Measurements from ENCODE around the gene OTULINL.

Gene OTULINL

DNA sequence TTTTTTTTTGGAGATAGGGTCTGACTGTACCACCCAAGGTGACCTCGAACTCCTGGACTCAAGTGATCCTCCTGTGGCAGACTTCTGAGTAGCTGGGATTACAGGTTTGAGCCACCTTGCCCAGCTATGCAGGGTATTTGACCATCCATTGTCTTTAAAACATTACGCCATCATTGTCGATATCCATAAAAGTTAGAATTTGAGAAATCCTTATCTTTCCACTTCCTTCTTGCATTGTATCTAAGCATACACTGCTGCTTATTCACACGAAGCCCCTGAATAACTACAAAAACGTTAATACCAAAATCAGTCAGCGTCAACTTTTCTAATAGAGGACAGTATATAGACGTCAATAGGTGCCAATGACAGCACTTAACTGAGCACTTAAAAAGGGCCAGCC is 5.4 kb upstream of the OTULINL start:
- DNase-seq = no peak

DNA sequence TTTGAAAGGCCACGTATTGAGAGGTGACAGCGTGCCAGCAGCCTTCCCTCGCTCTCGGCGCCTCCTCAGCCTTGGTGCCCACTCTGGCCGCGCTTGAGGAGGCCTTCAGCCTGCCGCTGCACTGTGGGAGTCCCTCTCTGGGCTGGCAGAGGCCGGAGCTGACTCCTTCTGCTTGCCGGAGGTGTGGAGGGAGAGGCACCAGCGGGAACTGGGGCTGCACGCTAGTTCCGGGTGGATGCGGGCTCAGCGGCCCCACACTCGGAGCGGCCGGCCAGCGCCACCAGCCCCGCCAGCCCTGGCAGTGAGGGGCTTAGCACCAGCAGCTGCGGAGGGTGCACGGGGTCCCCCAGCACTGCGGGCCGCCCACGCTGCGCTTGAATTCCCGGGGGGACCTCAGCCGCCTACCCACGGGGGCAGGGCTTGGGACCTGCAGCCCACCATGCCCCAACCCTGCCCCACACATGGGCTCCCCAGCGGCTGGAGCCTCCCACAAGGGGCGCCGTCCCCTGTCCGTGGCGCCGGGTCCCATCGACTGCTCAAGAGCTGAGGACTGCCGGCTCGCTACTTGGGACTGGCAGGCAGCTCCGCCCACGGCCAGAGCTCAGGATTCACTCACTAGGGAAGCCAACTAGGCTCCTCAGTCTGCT is 4.4 kb upstream of the OTULINL start:
- no peak for DNase-seq

DNA sequence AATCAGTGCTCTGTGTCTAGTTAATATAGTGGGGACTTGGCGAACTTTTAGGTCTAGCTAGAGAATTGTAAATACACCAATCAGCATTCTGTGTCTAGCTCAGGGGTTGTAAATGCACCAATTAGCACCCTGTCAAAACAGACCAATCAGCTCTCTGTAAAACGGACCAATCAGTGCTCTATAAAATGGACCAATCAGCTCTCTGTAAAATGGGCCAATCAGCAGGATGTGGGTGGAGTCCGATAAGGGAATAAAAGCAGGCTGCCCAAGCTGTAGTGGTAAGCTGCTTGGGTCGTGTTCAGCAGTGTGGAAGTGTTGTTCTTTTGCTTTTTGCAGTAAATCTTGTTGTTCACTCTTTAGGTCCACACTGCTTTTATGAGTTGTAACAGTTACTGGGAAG is 3.6 kb upstream of the OTULINL start:
- no peak for DNase-seq

DNA sequence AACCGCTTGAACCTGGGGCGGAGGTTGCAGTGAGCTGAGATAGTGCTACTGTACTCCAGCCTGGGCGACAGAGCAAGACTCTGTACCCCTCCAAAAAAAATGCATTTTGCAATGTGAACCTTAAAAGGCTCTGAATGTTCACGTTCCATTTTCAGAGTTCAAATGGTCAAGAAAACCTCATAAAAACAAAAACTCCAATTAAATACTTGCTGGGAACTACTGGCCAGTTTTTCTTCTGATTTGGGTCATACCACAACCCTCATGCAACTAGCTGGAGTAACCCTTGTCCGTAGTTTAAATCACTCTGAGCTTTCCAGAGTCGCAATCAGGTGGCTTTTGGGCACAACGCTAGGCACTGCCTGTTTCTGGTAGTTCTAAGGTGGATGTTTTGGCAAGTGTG is 2.3 kb upstream of the OTULINL start:
- no peak for DNase-seq

DNA sequence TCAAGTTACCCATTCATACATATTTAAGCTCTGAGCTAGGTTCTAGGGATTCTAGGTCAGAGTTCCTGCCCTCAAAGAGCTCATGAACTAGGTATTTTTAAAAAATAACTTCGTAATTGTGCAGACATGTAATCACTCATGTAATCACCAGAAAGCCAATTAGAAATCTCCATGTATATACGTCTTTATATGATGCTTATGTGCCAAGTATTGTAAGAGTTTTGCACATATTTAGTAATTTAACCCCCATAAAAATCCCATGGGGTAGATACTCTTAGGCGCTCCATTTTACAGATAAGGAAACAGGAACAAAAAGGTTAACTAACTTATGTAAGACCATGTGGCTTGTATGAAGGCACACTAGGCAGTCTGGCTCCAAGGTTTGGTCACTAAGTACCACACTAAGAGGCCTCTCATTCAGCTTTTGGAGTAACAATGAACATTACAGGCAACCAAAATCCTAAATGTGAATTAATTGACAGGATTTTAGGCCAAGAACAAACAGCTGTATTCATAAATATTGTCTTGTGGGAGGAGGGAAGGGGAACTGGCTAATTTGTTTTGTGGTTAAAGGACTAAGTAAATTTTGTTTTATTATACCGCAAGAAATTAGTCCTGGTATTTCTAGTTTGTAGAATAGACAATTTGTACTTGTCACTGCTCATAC is 1.7 kb upstream of the OTULINL start:
- no peak for DNase-seq

DNA sequence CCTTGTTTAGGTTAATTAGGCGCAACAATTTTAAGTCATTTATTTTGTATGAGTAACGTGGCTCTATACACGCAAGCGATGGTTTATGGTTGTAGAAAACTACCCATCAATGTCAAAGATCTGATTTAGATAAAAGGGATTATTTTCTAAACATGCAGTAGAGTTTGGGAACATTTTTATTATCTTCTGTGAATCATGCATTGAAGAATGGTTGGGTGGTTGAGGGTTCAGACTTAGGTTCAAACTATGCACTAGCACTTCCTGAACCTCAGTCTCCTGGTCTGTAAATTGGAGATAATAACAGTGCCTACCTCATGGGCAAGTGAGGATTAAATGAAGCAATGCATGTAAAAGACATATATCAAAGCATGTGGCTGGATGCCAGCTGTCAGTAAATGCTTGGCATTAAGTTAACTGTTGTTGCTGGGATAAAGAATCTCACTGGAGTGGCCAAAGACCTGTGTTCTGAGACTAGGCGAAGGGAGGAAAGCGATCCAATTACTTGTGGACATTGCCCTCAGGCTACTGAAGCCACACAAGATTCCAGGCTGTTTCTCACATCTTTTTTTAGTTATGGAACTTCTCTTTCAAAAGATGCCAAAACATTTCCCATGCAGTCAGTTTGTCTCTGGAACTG is 1.1 kb upstream of the OTULINL start:
- DNase-seq = no peak

DNA sequence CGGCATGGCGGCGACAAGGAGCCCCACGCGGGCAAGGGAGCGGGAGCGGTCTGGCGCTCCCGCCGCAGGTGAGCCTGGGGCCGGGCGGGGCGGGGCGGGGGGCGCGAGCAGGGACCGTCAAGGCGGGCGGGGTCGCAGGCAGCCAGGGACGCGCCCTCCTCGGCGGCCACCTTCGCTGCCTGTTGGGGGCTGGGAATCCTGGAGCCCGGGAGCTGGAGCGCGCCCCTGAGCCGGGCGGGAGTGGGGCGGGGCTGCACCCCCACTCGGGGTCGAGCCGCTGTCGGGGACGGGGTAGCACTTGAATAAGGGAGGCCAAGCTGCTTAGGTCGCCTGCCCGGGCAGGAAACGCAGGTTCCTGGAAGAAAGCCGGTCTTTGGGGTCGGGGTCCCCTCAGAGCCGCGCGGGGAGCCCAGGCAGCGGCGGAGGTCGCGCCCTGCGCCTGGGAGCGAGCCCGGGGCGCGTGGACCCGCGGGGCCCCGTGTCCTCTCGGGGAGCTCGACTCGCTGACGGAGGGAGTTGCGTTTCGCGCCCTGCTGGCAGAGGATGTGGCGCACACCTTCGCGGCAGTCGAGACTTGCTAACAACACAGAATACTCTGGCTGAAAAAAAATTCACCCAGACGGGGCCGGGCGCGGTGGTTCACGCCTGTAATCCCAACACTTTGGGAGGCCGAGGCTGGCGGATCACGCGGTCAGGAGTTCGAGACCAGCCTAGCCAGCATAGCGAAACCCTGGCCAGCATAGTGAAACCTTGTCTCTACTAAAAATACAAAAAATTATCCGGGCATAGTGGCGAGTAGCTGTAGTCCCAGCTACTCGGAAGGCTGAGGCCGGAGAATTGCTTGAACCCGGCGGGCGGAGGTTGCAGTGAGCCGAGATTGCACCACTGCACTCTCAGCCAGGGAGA is 552 bp downstream of the OTULINL start:
- DNase-seq = peak in 12 of 58 donors; percentile 6 to 38 (median 26)

DNA sequence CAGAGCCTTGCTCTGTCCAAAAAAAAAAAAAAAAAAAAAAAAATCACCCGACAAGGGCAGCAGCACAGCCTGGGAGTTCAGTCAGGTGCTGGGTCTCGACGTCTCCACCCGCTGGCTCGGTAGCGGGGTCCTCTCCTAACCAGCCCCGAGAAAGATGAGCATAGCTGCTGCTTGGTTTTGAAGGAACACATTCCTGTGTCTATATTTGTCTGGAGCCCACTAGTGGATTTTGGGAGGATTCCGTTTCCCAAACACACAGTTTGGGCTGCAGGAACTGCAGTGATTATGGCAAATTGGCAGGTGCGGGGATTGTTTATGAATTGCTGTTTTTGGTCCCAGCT is 1.2 kb downstream of the OTULINL start:
- peak in 2 of 58 donors; percentile 18 to 51 for DNase-seq

DNA sequence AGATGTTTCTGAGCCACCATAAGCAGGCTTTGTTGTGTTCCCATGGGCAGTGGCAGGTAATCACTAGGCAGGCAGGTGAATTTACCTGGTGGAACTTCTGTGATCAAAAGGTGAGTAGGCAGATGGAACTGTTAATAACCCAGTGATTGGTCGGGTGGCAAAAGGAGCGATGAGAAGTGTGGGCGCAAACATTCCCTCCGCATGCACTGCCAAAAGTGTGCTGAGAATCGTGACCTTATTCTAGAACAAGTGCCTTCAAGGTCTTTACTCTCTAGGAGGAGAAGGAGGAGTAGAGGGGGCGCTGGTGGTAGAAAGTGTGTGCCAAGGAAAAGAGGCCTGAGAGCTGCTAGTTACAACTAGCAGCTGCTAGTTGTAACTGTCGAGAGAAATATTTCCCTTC is 3.3 kb downstream of the OTULINL start:
- DNase-seq = no peak

DNA sequence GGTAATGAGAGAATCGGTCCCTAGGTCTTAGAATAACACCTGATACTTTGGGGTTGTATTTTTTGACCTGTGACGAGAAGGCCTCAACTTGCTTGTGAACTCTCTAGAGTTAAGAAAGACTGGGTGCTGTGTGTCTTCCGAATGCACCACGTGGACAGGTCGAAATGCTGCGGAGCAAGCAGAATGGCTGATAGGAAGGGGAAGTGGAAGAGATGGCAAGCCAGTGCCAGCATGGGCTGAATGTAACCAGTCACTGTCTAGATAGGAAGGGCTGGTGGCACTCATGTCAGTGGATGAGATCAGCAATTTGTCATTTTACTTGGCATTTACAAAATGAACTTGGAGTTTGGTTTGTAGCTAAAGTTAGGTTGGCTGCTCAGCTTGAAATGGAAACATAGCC is 5.6 kb downstream of the OTULINL start:
- peak in 20 of 58 donors; percentile 3 to 48 (median 20) for DNase-seq

DNA sequence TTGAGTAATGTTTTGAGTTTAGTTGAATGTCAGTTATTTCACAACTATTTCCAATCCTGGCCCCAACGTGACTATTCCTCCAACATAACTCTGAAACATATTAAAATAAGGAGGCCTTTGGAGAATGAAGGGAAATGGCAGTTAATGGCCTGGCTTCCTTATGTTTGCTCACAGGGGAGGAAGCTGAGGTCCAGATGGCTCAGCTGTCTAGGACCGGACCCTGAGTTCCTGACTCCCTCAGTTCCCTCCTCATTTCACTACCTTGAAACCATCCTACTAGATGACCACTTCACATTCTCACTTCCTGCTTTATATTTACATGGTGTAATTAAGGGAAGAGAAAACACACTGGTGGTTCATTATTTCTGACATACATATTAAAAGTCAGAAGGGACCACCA is 6.6 kb downstream of the OTULINL start:
- DNase-seq = no peak

DNA sequence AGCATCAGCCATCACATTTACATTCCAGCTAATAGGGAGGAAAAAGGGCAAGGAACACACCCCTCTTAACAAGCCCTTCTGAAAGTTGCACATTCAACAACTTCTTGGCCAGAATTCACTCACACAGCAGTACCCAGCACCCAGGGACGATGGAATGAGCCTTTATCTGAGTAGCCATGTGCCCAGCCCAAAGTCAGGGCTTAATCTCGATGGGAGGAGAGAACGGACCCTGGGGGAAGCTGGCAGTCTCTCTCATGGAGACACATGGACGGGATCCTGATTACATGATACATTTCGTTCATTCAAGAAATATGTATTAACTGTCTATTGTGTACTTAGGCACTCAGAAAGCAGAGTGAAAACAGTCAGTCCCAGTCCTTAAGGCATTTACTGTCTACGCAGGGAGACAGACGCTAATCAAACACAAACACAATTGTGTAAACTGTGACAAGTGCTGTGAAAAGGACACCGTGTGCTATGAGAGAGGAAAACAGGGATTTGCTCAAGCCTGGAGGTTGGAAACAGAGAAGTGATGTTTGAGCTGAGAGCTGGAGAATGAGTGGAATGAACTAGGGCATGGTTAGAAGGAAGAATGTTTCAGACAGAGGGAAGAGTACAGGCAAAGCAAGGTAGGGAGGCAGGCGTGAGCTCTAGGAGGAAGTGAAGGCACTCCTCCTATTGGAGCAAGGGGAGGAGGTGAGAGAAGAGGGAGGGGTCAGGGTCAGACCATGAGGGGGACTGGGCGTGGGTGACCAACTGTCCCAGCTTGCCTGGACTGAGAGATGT is 7.4 kb downstream of the OTULINL start:
- DNase-seq = no peak

DNA sequence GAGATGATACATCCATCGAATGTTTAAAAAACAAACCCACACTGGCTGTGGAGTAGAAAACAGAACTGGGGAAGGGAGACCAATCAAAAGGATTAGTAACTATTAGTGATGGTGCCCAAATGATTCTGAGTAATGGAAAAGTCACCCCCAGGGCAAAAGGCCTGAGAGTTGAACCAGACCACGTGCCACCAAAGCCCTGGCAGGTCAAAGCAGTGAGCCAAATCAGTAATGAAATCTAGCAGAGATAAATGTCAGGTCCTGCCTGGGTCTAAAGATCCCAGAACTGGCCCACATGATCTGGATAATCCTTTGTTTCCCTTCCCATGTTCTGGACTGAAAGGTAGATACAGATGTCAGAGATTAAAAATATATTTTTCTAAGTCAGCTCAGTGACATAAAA is 9.4 kb downstream of the OTULINL start:
- no peak for DNase-seq

DNA sequence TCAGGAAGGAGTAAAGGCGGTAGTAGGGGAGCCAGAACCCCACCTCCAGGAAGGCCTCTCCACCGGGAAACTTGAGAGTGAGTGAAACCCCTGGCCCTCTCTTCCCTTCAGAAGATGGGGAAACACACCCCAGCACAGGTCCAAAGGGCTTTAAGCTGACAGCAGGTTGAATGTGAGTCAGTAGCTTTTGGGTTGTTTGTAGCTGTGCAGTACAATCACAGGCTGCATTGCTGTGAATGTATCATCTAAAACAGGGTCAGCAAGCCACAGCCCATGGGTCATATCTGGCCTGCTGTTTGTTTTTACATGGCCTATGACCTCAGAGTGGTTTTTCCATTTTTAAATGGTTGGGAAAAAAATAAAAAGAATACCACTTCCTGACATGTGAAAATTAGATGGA is 10.0 kb downstream of the OTULINL start:
- DNase-seq = no peak

DNA sequence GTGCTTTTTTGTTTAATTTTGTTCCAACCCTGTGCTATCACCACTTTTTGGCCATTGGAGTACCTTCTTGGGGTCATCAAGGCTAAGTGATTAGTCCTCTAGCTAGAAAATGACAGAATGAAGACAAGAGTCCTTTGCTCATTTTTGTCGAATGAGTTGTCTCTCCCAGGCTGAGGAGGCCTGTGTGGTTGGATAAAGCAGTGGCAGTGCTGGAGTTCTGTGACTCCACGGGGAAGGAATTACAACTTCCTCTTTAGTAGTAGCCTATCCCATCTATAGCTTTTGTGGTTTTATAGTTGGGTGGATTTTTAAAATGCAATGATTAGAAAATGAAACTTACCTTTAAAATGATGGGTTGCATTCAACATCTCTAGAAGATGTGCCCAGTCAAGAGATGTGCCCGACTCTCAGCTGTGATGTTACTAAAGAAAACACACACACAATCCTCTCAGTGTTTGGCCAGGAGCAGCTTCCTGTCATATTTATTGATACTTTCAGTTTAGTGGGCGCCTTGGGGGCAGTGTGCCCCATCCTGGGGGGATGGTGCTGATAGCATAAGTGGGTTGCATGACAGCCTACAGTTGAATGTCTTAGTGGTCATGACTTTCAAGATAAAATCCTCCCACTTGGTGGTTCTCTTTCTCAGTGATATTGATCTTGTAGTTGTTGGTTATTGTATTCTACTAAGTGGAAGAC is 11.9 kb downstream of the OTULINL start:
- DNase-seq = no peak

DNA sequence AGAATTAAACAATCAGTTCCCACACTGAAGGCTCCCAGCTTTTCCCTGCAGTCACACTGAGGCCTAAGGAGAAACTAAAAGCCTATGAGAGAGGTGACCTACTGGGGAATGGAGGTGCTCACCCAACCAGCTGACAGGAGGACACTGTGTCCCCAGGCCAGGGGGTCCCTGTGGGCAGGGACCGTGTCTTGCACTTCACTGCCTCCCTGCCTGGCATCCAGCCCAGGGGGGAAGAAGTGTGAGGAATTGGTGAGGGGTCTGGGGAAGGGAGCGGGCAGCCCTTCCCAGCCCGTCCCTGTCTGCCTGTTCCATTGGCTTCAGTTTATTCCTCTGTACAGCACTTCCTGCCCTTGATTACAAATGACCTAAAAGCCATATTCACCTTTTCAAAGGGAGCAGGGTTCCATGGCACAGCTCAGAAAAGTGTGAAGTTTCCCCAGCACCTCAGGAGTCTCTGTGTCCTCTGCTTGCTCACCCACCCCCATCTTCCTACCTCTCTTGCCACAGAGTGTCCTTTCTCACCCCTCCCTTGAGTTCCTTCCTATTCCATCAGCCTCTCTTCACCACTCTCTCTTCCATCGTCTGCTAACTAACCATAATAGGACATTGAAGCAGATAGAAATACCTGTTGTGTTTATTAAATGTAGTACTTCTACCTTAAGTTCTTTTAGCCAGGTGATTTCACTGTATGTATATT is 12.9 kb downstream of the OTULINL start:
- no peak for DNase-seq

DNA sequence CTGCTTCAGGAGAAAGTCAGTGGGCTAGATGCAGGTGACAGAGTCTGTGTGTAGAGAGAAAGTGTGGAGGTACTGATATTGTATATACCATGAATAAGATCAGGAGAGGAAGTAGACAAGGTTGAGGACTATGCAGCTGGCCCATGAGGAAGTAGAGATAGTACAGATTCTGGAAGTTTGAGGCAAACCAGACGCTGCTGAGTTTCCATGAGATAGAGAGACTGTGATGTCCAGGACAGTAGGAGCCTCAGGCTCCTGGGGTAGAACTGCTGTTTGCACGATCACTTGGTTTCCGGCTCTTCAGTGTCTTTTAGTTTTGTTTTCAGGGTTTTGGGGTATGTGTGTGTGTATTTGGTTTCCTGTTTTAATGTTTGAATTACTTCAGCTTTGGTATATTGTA is 13.6 kb downstream of the OTULINL start:
- peak in 3 of 58 donors; percentile 6 to 50 (median 32) for DNase-seq

DNA sequence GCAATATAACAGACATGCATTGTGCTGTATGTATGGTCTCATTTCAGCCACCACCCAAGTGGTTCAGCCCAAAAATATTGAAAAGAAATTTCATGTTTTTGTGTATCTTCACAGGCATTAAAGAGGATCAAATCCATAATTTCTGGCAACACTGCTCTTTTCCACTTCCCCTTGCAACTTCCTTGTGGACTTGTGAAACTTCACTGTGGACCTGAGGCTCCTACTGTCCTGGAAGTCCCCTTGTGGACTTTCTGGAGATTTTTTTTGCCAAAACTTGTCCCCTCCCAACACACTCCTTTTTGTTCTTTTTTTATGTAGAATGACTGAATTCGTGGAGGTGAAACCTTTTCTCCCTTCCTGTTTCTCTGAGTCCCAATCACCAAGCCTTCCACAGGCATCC is 14.3 kb downstream of the OTULINL start:
- DNase-seq = no peak

DNA sequence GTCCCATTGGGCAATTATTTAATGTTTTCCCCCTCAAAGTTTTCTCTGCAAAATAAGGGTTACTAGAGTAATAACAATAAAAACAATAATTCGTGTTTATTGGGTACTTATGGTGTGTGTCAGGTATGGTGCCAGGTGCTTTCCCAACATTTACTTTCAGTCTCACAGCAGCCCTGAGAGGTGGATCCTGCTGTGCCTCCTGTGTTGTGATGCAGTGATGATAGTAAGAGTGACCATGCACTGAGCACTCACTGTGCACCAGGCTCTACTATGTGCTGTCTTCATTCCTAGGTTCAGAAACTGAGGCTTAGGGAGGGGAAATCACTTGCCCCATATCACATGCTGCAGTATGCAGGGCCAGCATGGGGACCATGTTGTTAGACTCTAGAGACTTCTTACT is 15.5 kb downstream of the OTULINL start:
- no peak for DNase-seq

DNA sequence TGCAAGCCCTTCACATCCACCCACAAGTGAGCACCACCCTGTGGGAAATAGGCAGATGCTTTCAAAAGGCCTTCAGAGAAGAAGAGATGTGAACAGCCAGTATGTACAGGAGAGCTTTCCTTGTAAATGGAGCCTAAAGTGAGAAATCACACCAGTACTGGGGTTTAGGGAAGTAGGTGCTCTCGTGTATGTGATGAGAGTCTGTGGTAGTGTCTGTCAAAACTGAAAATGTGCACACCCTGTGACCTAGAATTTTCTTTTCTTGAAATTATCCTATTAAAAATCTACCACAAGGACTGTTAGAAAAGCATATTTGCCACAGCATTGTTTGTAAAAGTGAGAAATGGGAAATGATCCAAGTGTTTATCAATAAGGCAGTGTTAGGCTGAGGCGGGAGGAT is 16.6 kb downstream of the OTULINL start:
- no peak for DNase-seq
